CD4-positive, alpha-beta memory T cell (primary cell): ENCODE results near the gene OPA1. TPM values are rescaled to one million over a fixed set of nuclear protein-coding genes. Genes with fewer than 3 reads are reported as not detected.

Source experiments
- CTCF ChIA-PET: fragments of 350-600 bp; sonication (Branson Sonifier 250); formaldehyde crosslinking; loops from one replicate; lab custom pipeline; 2021; ENCODE audit warnings: inconsistent platforms; ENCODE audit not compliant: partially characterized antibody; lab: Charles Lee
- POLR2A ChIA-PET: fragments of 350-600 bp; sonication (Branson Sonifier 250); formaldehyde crosslinking; loops from one replicate; lab custom pipeline; 2021; ENCODE audit not compliant: partially characterized antibody; lab: Charles Lee
- DNase-seq, 5 donors: peaks; one replicate each; pipeline versions ENCODE4 v3.0.0 to v3.0.0-alpha.2; 2020 to 2022; ENCODE audit warnings: mixed read lengths in 1 of 5
- H3K27ac ChIP-seq: one replicate; pipeline ENCODE4 v1.7.0; 2013; ENCODE audit warnings: low read depth, low read length
- H3K27me3 ChIP-seq: 2 replicates; pipeline ENCODE4 v1.7.0; 2013; ENCODE audit warnings: mild to moderate bottlenecking, low read length, moderate library complexity; ENCODE audit not compliant: insufficient read depth
- H3K36me3 ChIP-seq: 2 replicates; pipeline ENCODE4 v1.7.0; 2013; ENCODE audit warnings: mild to moderate bottlenecking, low read length, moderate library complexity; ENCODE audit not compliant: insufficient read depth
- H3K4me1 ChIP-seq: 2 replicates; pipeline ENCODE4 v1.7.0; 2013; ENCODE audit warnings: mild to moderate bottlenecking, low read length, moderate library complexity; ENCODE audit not compliant: insufficient read depth
- H3K4me3 ChIP-seq, 2 donors: one replicate each; pipeline ENCODE4 v1.7.0; 2013; ENCODE audit warnings: low read length in 2 of 2, mild to moderate bottlenecking in 1 of 2
- H3K9me3 ChIP-seq, 2 donors: one replicate each; pipeline ENCODE4 v1.7.0; 2013; ENCODE audit warnings: low read length in 2 of 2, control low read depth in 1 of 2; ENCODE audit not compliant: control insufficient read depth in 1 of 2
- H3K27ac Mint-ChIP-seq, 7 donors: one replicate each; pipeline ENCODE4 v1.8.0; 2020 to 2021; ENCODE audit warnings: mixed read lengths in 7 of 7, mild to moderate bottlenecking in 6 of 7, inconsistent platforms in 3 of 7, moderate library complexity in 3 of 7
- H3K27me3 Mint-ChIP-seq, 2 donors: one replicate each; pipeline ENCODE4 v1.8.0; 2020 to 2021; ENCODE audit warnings: mixed read lengths in 2 of 2
- H3K36me3 Mint-ChIP-seq, 2 donors: one replicate each; pipeline ENCODE4 v1.8.0; 2020 to 2021; ENCODE audit warnings: mixed read lengths in 2 of 2, inconsistent platforms in 1 of 2, mild to moderate bottlenecking in 1 of 2
- H3K4me1 Mint-ChIP-seq, 4 donors: one replicate each; pipeline ENCODE4 v1.8.0; 2020 to 2021; ENCODE audit warnings: mixed read lengths in 4 of 4, mild to moderate bottlenecking in 1 of 4
- H3K4me3 Mint-ChIP-seq, 8 donors: one replicate each; pipeline ENCODE4 v1.8.0; 2020 to 2021; ENCODE audit warnings: mixed read lengths in 8 of 8, mild to moderate bottlenecking in 7 of 8, moderate library complexity in 6 of 8, inconsistent platforms in 3 of 8
- H3K9me3 Mint-ChIP-seq, 8 donors: one replicate each; pipeline ENCODE4 v1.8.0; 2020 to 2021; ENCODE audit warnings: mixed read lengths in 8 of 8, mild to moderate bottlenecking in 5 of 8, inconsistent platforms in 3 of 8, moderate library complexity in 1 of 8
- intact Hi-C: fragments of 100-400 bp; cut with micrococcal nuclease; formaldehyde crosslinking; loops from one replicate; pipeline ENCODE4 v1.15.1; 2023
- polyA plus RNA-seq, 2 donors: library from polyadenylated mRNA; unstranded; fragments of 300-500 nt; fragmentation: Illumina TruSeq; gene quantifications; one replicate each; pipeline ENCODE4 v1.2.3, GENCODE V29; 2021
- total RNA-seq, 2 experiments: library from RNA; stranded (reverse); gene quantifications; one replicate each; pipeline ENCODE4 v1.2.3, GENCODE V29; 2021

The OPA1 gene
- total and polyA plus RNA-seq, 4 experiments from 2014 or later, result 19.8 to 59.8 (median 39.9) TPM

GRCh38 chr3:193590088-193590856 is 2.7 kb upstream of the OPA1 start:
- peaks cover 25 to 38% (median 30%) of the 10 kb centered on the region in 4 donors for H3K4me1 Mint-ChIP-seq
- intact Hi-C loops, result loop anchor here (10.0 kb wide), 1 partner anchor 675 kb away; the partner anchor contains the start of gene MB21D2
- POLR2A ChIA-PET, result no interaction called here

GRCh38 chr3:193593668-193594030 is 641 bp downstream of the OPA1 start:
- ChIA-PET POLR2A (interaction anchor here (0.8 kb wide), 1 partner anchor 10 kb away, joined by 4 read pairs; no protein-coding TSS in a partner anchor), CTCF (no interaction called here)
- Histone ChIP-seq H3K9me3 (no peaks in the 10 kb centered on the region), H3K27ac (peak overlapping the region; percentile 76), H3K4me3 (peak overlapping the region; percentile 86 to 88), H3K27me3 (no peaks in the 10 kb centered on the region), H3K36me3 (peaks cover 5% of the 10 kb centered on the region), H3K4me1 (peaks cover 39% of the 10 kb centered on the region)
- intact Hi-C loops, result loop anchor here (1.0 to 10.0 kb wide), 2 partner anchors 12 to 679 kb away; partner anchors contain the start of gene MB21D2
- peak; percentile 33 to 68 (median 48) for DNase-seq
- peak overlapping the region; percentile 92 to 99 (median 97) for H3K4me3 Mint-ChIP-seq
- H3K27ac Mint-ChIP-seq, result peak overlapping the region; percentile 92 to 99 (median 98)
- H3K9me3 Mint-ChIP-seq, result no peaks in the 10 kb centered on the region
- no peaks in the 10 kb centered on the region for H3K27me3 Mint-ChIP-seq
- peaks cover 42 to 63% (median 54%) of the 10 kb centered on the region in 4 donors for H3K4me1 Mint-ChIP-seq
- peaks cover 12 to 23% of the 10 kb centered on the region in 2 donors for H3K36me3 Mint-ChIP-seq

More at GRCh38 chr3:193590088-193590856, 2.7 kb upstream of the OPA1 start:
- H3K27me3 ChIP-seq, result no peaks in the 10 kb centered on the region
- DNase-seq, result no peak
- Mint-ChIP-seq H3K9me3 (no peaks in the 10 kb centered on the region), H3K27me3 (no peaks in the 10 kb centered on the region), H3K27ac (no peak overlapping the region), H3K36me3 (peaks cover 0 to 10% of the 10 kb centered on the region in 2 donors), H3K4me3 (peak overlapping the region in 1 of 8 donors; percentile 59)
- CTCF ChIA-PET, result interaction anchor here (0.6 kb wide), 1 partner anchor 21 kb away, joined by 3 read pairs; no protein-coding TSS in a partner anchor
- H3K36me3 ChIP-seq, result no peaks in the 10 kb centered on the region
- no peak overlapping the region for H3K4me3 ChIP-seq
- peaks cover 28% of the 10 kb centered on the region for H3K4me1 ChIP-seq
- no peaks in the 10 kb centered on the region for H3K9me3 ChIP-seq
- H3K27ac ChIP-seq, result no peak overlapping the region

GRCh38 chr3:193594946-193595689 is 2.1 kb downstream of the OPA1 start:
- ChIA-PET CTCF (no interaction called here), POLR2A (no interaction called here)
- H3K36me3 Mint-ChIP-seq, result peaks cover 12 to 30% of the 10 kb centered on the region in 2 donors
- peak overlapping the region; percentile 92 to 99 (median 97) for H3K4me3 Mint-ChIP-seq
- Histone ChIP-seq H3K9me3 (no peaks in the 10 kb centered on the region), H3K27me3 (no peaks in the 10 kb centered on the region), H3K36me3 (peaks cover 9% of the 10 kb centered on the region), H3K27ac (no peak overlapping the region), H3K4me3 (no peak overlapping the region), H3K4me1 (peaks cover 41% of the 10 kb centered on the region)
- H3K9me3 Mint-ChIP-seq, result no peaks in the 10 kb centered on the region
- intact Hi-C loops, result loop anchor here (10.0 kb wide), 1 partner anchor 680 kb away; the partner anchor contains the start of gene MB21D2
- peak overlapping the region in 6 of 7 donors; percentile 43 to 76 (median 68) for H3K27ac Mint-ChIP-seq
- H3K4me1 Mint-ChIP-seq, result peaks cover 45 to 77% (median 62%) of the 10 kb centered on the region in 4 donors
- DNase-seq, result no peak
- H3K27me3 Mint-ChIP-seq, result no peaks in the 10 kb centered on the region

- Mint-ChIP-seq H3K36me3 (peaks cover 12 to 37% of the 10 kb centered on the region in 2 donors), H3K27ac (peak overlapping the region in 6 of 7 donors; percentile 13 to 88 (median 37)), H3K27me3 (no peaks in the 10 kb centered on the region), H3K4me1 (peaks cover 50 to 84% (median 67%) of the 10 kb centered on the region in 4 donors), H3K9me3 (no peaks in the 10 kb centered on the region), H3K4me3 (peak overlapping the region in 3 of 8 donors; percentile 5 to 67 (median 60))
- no peak overlapping the region for H3K27ac ChIP-seq
- ChIA-PET CTCF (no interaction called here), POLR2A (no interaction called here)
- no peak overlapping the region for H3K4me3 ChIP-seq
- peaks cover 43% of the 10 kb centered on the region for H3K4me1 ChIP-seq
- no peaks in the 10 kb centered on the region for H3K27me3 ChIP-seq
- no peak for DNase-seq
- intact Hi-C loops, result loop anchor here (10.0 kb wide), 1 partner anchor 681 kb away; the partner anchor contains the start of gene MB21D2
- no peaks in the 10 kb centered on the region for H3K9me3 ChIP-seq
- H3K36me3 ChIP-seq, result peaks cover 9% of the 10 kb centered on the region
These were observed 3.0 kb downstream of the OPA1 start for GRCh38 chr3:193595939-193596487.

- no peaks in the 10 kb centered on the region for H3K27me3 ChIP-seq
- intact Hi-C loops, result loop anchor here (10.0 kb wide), 1 partner anchor 683 kb away; the partner anchor contains the start of gene MB21D2
- H3K36me3 Mint-ChIP-seq, result peaks cover 12 to 38% of the 10 kb centered on the region in 2 donors
- H3K4me3 Mint-ChIP-seq, result no peak overlapping the region
- H3K4me1 ChIP-seq, result peaks cover 39% of the 10 kb centered on the region
- ChIA-PET POLR2A (no interaction called here), CTCF (no interaction called here)
- H3K36me3 ChIP-seq, result peaks cover 9% of the 10 kb centered on the region
- H3K9me3 Mint-ChIP-seq, result no peaks in the 10 kb centered on the region
- H3K4me1 Mint-ChIP-seq, result peaks cover 47 to 80% (median 65%) of the 10 kb centered on the region in 4 donors
- H3K27ac ChIP-seq, result no peak overlapping the region
- H3K27ac Mint-ChIP-seq, result peak overlapping the region in 4 of 7 donors; percentile 6 to 57 (median 30)
- no peak for DNase-seq
- H3K4me3 ChIP-seq, result no peak overlapping the region
- H3K27me3 Mint-ChIP-seq, result no peaks in the 10 kb centered on the region
- no peaks in the 10 kb centered on the region for H3K9me3 ChIP-seq
These were observed 5.2 kb downstream of the OPA1 start for GRCh38 chr3:193598202-193598601.

- Mint-ChIP-seq H3K36me3 (peaks cover 12 to 36% of the 10 kb centered on the region in 2 donors), H3K27ac (peak overlapping the region in 2 of 7 donors; percentile 27 to 52), H3K4me1 (peaks cover 44 to 81% (median 62%) of the 10 kb centered on the region in 4 donors), H3K27me3 (no peaks in the 10 kb centered on the region), H3K9me3 (no peaks in the 10 kb centered on the region), H3K4me3 (no peak overlapping the region)
- POLR2A ChIA-PET, result no interaction called here
- CTCF ChIA-PET, result interaction anchor here (2.1 kb wide), 1 partner anchor 12 kb away, joined by 7 read pairs; no protein-coding TSS in a partner anchor
- H3K4me1 ChIP-seq, result peaks cover 33% of the 10 kb centered on the region
- intact Hi-C loops, result loop anchor here (10.0 kb wide), 1 partner anchor 685 kb away; the partner anchor contains the start of gene MB21D2
- DNase-seq, result no peak
- peaks cover 9% of the 10 kb centered on the region for H3K36me3 ChIP-seq
- no peaks in the 10 kb centered on the region for H3K27me3 ChIP-seq
- no peak overlapping the region for H3K27ac ChIP-seq
- H3K9me3 ChIP-seq, result no peaks in the 10 kb centered on the region
- no peak overlapping the region for H3K4me3 ChIP-seq
These were observed 6.4 kb downstream of the OPA1 start for GRCh38 chr3:193599393-193599792.
